HL-60/S4 (cell line): Measurements from ENCODE around the gene TNS3.

Source experiments
- in situ Hi-C: fragments of 300-500 bp; cut with MboI; formaldehyde crosslinking; loops from 2 replicates; pipeline ENCODE4 v1.14.3; 2022; ENCODE audit warnings: low sequenced_read_pairs

Gene TNS3

GRCh38 chr7:47393406-47393805, 188.5 kb downstream of the TNS3 start:
- in situ Hi-C loops, result no loop called here

GRCh38 chr7:47392241-47392759, 189.6 kb downstream of the TNS3 start:
- in situ Hi-C loops, result no loop called here

- in situ Hi-C loops, result no loop called here
Observed at GRCh38 chr7:47391726-47392125, 190.2 kb downstream of the TNS3 start.

- in situ Hi-C loops, result no loop called here
Observed at GRCh38 chr7:47390914-47391313, 191.0 kb downstream of the TNS3 start.

- in situ Hi-C loops, result no loop called here
Observed at GRCh38 chr7:47389923-47390630, 191.8 kb downstream of the TNS3 start.

GRCh38 chr7:47389171-47389922, 192.6 kb downstream of the TNS3 start:
- in situ Hi-C loops, result no loop called here

GRCh38 chr7:47387506-47387905, 194.4 kb downstream of the TNS3 start:
- in situ Hi-C loops, result no loop called here

GRCh38 chr7:47386273-47386835, 195.6 kb downstream of the TNS3 start:
- in situ Hi-C loops, result no loop called here

GRCh38 chr7:47385536-47386125, 196.3 kb downstream of the TNS3 start:
- in situ Hi-C loops, result no loop called here

GRCh38 chr7:47384755-47385535, 197.0 kb downstream of the TNS3 start:
- in situ Hi-C loops, result no loop called here

GRCh38 chr7:47383696-47384445, 198.0 kb downstream of the TNS3 start:
- in situ Hi-C loops, result no loop called here

GRCh38 chr7:47383072-47383471, 198.8 kb downstream of the TNS3 start:
- in situ Hi-C loops, result no loop called here

- in situ Hi-C loops, result no loop called here
Observed at GRCh38 chr7:47382200-47382599, 199.7 kb downstream of the TNS3 start.

GRCh38 chr7:47381134-47381495, 200.8 kb downstream of the TNS3 start:
- in situ Hi-C loops, result no loop called here

- in situ Hi-C loops, result no loop called here
Observed at GRCh38 chr7:47380325-47381133, 201.4 kb downstream of the TNS3 start.

- in situ Hi-C loops, result no loop called here
Observed at GRCh38 chr7:47379629-47380324, 202.1 kb downstream of the TNS3 start.

- in situ Hi-C loops, result no loop called here
Observed at GRCh38 chr7:47378728-47379395, 203.0 kb downstream of the TNS3 start.

- in situ Hi-C loops, result no loop called here
Observed at GRCh38 chr7:47377741-47378140, 204.2 kb downstream of the TNS3 start.
